ENCODE data around the gene RCHY1.

DNA sequence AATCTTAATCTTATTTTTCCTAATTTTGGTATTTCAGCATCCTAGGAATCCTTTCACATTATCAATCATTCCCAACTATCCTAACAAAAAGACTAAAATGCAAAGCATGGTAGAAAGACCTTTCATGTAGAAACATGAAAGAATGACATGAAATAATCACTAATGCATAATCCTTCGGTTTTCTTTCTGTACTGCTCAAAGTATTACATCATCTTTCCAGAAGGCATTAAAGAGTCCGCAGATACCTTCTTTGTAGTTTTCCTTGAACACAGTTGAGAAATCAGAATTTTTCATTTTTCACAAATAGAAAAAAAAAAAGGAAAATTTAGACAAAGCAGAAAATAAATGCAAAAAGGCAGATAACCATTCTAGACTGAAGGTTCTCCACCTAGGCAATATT is 11.5 kb downstream of the RCHY1 start:
- TF ChIP-seq, protein P1, sequence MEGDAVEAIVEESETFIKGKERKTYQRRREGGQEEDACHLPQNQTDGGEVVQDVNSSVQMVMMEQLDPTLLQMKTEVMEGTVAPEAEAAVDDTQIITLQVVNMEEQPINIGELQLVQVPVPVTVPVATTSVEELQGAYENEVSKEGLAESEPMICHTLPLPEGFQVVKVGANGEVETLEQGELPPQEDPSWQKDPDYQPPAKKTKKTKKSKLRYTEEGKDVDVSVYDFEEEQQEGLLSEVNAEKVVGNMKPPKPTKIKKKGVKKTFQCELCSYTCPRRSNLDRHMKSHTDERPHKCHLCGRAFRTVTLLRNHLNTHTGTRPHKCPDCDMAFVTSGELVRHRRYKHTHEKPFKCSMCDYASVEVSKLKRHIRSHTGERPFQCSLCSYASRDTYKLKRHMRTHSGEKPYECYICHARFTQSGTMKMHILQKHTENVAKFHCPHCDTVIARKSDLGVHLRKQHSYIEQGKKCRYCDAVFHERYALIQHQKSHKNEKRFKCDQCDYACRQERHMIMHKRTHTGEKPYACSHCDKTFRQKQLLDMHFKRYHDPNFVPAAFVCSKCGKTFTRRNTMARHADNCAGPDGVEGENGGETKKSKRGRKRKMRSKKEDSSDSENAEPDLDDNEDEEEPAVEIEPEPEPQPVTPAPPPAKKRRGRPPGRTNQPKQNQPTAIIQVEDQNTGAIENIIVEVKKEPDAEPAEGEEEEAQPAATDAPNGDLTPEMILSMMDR (IDR thresholded peaks at IDR 0.05): no peak
- TF ChIP-seq EP300 (IDR thresholded peaks at IDR 0.05) (no peak), POLR2A (IDR thresholded peaks at IDR 0.05) (no peak)
